Suppressor macrophage treated with lipopolysaccharide for 4 hours (primary cell): ENCODE results near the gene INTS12.
"Not testable (repeated sequence)": the region's sequence is repeated elsewhere in the genome, so short reads cannot be mapped to it uniquely, and the experiment has no call there.

Source experiments
- DNase-seq: peaks from one replicate; pipeline ENCODE4 v3.0.0-alpha.2; 2020

Gene INTS12

DNA sequence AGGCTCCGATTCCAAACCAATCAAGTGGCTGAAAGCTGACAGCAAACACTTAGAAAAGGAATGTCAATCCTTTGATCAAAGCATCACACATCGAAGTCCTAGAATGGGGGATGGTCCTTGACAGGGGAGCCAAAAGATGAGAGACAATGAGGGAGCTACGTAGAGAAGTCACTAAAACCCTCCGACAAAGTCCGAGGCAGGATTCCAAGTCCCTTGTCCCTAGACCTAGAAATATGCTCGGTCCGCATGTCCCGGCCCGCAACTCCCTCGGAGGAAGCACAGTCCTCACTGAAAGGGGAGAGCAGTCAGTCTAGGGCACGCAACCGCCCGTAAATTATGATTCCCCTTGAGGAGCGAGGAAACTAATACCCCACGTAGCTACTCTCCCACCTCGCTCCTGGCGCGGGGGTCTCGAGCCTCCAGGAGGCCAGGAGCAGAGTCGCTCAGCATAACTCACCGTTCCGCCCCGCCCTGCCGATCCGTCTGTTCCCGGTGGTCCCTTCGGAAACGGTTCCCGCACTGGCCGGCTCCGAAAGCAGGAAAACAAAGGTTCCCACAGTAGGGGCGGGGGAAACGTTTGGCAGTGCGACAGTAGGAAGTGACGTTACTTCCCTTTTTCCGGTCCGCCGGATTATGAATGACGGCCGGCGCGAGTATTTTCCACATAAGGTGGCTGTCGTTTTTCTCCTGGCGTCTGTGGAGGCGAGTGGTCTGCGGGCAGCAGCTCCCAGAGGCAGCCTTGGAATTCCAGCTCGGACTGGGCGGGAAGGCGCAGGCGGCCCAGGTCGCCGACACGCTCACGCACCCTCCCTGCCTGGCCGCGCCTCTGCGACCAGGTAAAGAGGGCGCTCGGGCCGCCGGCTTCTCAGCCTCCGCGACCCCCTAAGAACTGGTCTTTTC, at the start of gene INTS12, which contains the start of gene GSTCD:
Gene INTS12 (minus strand): TSS at position 509 of the 900 bp plus-strand sequence. CDS start 8,684 bp downstream, outside the sequence.
Gene GSTCD (plus strand): TSS at position 604 of the 900 bp plus-strand sequence. CDS start 8,830 bp downstream, outside the sequence.
- DNase-seq, result peak; percentile 95

DNA sequence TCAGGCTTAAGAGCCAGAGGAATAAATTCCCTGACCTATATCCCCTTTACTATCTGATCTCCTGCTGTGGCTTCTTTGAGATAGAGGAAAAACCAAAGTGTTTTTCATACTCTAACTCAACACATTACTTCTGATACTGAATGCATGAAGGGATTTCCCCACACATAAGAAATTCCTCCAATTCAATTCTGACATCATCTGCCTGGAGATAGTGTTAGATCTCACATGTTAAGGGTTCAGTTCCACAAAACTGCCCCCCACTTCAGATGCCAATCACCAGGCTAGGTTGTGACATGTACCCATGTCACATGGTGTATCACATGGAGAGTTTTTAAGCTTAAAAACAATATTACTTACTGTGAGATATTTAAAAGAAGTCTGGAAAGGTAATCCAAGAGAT, 46.9 kb upstream of the INTS12 start:
- peak; percentile 27 for DNase-seq

DNA sequence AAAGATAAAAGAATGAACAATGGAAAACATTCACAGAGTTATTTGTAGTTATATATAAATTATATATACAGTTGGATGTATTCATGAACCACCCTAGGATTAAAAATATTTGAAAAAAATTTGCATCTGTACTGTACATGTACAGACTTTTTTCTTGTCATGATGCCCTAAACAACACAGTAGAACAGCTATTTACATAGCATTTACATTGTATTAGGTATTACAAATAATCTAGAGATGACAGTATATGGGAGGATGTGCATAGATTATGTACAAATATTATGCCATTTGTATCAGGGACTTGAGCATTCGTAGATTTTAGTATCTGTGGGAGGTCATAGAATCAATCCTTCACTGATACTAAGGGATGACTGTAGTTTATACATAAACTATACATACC, 44.9 kb upstream of the INTS12 start:
- DNase-seq, result no peak

DNA sequence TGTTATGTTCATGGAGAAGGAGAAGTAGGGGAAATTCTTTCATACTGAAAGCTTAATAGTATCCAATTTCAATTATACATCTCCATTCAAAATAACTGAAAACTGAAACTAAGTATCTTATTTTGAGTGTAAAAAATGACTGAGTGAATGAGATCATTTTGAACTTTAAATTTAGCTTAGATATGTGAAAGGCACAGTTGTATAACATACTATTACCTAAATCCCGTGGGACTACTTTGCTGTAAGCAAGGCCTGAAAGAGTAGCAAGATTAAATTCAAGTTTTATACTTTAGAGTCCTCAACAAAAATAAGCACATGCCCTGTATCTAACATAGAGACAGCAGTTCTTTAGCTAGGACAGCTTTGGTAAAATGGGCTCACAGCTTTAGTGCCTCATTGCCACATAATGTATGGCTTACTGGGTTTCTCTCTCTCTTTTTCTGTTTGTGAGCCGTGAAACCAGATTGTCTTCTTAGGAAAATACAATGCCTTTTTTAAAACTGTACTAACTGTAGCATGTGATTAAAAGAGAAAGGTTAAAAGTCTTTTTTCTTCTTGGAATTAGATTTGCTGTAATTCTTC, 43.3 kb upstream of the INTS12 start:
- DNase-seq, result no peak

DNA sequence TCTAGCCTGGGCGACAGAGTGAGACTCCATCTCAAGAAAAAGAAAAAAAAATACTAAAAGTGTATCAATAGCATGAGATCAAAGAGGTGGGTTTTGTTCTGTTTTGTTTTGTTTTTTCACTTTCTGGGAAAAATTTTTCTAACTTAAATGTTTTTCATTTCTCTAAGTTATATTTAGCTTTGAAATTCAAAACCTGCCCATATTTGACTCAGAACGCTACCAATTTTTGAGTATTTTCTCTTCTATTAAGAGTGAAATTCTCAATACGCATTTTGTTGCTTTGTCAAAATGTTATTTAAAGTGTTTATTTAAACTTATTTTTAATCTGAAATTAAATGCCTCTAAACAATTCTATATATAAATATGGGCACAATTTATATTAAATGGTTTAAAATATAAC, 39.7 kb upstream of the INTS12 start:
- no peak for DNase-seq

DNA sequence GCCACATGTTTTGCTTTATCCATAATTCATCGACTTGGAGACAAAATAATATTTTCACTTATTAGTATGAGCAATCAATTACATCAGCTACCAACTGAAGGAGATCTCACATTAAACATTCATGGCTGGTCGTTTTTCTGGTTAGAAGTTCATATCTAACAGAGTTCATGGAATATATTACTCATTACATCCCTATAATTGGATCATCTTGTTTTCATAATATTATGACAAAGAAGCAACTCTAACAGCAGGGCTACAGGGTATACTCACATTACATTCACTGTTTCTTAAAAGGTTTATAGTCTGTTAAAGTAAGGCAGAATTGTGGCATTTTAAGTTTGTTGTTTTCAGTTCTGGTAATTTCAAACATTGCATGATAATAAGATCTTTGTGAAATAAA, 33.1 kb upstream of the INTS12 start:
- DNase-seq, result no peak

DNA sequence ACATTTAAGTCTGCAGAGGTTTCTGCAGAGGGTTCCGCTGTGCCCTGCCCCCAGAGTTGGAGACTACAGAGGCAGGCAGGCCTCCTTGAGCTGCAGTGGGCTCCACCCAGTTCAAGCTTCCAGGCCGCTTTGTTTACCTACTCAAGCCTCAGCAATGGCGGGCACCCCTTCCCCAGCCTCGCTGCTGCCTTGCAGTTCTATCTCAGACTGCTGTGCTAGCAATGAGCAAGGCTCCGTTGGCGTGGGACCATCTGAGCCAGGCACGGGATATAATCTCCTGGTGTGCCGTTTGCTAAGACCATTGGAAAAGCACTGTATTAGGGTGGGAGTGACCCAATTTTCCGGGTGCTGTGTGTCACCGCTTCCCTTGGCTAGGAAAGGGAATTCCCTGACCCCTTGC, 26.7 kb upstream of the INTS12 start:
- not testable (repeated sequence) for DNase-seq

DNA sequence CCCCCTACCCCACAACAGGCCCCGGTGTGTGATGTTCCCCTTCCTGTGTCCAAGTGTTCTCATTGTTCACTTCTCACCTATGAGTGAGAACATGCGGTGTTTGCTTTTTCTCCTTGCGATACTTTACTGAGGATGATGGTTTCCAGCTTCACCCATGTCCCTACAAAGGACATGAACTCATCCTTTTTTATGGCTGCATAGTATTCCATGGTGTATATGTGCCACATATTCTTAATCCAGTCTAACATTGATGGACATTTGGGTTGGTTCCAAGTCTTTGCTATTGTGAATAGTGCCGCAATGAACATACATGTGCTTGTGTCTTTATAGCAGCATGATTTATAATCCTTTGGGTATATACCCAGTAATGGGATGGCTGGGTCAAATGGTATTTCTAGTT, 21.4 kb upstream of the INTS12 start:
- not testable (repeated sequence) for DNase-seq

- no peak for DNase-seq
These were observed 17.1 kb upstream of the INTS12 start for GRCh38 chr4:105725623-105726022.

DNA sequence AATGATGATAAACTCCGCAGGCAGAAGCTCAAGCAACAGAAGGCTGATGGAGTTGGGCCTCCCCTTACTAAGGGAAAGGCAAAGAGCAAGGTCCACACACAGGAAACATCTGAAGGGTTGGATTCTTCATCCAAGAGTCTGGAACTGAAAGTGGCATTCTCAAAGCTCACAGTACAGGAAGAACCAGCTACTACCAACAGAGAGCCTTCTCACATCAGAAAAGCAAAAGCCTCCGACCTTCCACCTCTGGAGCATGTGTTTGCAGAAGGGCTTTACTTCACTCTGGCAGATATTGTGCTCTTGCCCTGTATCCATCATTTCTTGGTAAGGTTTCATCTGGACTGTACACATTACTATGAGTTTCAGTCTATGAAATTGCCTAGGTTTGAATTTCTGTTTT, 10.7 kb upstream of the INTS12 start:
- DNase-seq, result no peak

GRCh38 chr4:105715692-105716278, 7.3 kb upstream of the INTS12 start:
- peak; percentile 68 for DNase-seq

DNA sequence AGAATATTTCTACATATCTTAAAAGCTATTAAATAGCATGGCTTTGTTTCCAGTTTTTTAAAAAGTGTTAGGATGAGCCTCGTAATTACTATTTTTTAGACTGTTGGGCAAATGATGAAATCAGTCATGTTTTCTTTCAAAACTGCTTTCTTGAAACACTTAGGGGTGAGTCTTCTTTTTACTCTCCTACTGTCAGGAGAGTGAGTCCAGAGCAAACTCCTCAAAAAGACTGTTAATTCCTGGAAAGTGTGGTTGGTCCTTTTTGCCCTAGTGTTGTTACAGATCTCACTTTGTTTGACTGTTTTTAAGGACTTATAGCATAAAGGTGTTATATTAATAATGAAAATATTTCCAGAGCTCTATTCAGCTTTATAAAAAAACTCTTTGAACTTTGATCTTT, 6.4 kb upstream of the INTS12 start:
- DNase-seq, result peak; percentile 20

DNA sequence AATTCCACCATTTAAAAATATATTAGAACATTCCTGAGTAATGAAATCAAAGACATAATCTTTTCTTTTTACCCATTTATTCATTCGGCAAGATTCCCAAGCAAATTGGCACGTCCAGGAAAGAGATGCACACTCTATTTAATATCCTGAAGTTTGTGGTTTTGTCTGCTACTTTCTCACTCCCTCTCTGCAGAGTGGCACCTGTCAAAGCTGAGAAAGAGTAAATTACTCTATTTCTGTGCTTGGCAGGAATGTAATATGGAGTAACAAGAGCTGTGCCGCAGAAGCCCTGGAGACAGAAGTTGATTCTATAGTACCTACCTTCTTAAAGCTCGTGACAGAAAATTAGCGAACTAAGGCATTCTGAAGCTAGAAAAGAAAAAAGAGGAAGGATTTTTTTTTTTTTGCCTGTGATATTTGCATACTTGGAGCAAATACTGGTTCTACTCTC, 5.6 kb upstream of the INTS12 start:
- peak; percentile 54 for DNase-seq

DNA sequence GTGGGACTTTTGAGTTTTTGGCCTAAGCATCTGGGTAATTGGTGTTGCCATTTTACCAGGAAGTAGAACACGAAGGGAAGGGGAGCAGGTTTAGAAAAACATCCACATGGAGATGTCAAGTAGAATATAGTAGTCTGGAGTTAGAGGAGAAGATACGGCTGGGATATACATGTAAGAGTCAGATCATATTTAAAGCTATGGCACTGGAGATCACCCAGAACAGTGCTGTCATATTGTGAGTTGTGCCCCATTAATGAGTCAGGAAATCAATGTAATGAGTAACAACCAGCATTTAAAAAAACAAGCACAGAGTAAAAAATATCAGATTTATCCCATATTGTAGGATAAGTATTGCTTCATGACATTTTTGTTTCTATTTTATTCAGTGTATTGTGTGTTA, 4.3 kb upstream of the INTS12 start:
- no peak for DNase-seq

GRCh38 chr4:105710678-105711077, 2.2 kb upstream of the INTS12 start:
- no peak for DNase-seq

GRCh38 chr4:105710012-105710600, 1.6 kb upstream of the INTS12 start:
- DNase-seq, result no peak

DNA sequence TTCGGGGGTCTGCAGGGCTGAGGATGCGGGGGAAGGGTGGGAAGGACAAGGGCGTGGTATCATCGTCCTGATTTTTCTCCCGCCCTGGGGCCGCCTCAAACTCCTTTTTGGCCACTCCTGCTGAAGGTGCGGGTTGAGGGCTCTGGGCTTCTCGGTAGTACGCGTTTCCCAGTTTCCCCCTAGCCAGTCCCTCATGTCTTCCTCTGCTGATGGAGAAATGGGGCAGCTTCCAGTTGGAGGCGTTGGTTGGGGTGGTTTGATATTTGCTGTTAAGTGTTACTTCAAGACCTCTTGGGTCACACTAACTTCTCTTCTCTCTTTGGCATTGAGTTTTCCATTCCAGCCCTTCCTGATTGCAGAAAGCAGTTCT, 577 bp upstream of the INTS12 start:
- DNase-seq, result peak; percentile 15

DNA sequence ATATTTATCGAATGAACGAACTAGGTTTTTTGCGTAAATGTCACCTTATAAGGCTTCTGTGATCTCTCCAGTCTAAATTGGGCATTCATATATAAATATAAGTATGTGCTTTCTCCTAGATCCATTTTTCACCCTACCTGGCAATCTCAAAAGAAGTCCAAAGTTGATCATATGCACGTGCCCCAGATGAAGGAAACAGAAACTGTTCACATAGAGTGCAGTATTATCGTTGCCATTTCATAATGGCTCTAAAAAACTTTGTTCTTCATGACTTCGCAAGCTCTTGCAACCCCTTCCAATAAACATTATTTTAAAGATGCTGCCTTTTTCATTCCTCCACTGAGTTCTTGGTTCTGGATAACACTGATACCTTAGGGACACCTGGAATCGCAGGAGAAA, 708 bp downstream of the INTS12 start:
- peak; percentile 41 for DNase-seq

GRCh38 chr4:105698607-105699006, 9.9 kb downstream of the INTS12 start:
- DNase-seq, result no peak

DNA sequence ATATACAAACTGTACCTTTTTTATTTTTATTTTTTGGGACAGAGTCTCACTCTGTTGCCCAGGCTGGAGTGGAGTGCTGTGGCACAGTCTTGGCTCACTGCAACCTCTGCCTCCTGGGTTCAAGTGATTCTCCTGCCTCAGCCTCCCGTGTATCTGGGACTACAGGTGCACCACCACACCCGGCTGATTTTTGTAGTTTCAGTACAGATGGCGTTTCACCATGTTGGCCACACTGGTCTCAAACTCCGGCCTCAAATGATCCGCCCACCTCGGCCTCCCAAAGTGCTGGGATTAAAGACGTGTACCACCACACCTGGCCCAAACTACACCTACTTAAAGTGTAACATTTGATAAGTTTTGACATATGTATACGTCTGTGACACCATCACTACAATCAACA, 12.7 kb downstream of the INTS12 start:
- not testable (repeated sequence) for DNase-seq

GRCh38 chr4:105694812-105695211, 13.7 kb downstream of the INTS12 start:
- DNase-seq, result not testable (repeated sequence)

- no peak for DNase-seq
These were observed 21.9 kb downstream of the INTS12 start for GRCh38 chr4:105686571-105686970.

GRCh38 chr4:105683038-105683437, 25.5 kb downstream of the INTS12 start:
- DNase-seq, result no peak
